T-helper 2 cell (primary cell): ENCODE data around the gene TMEM178B.
"Not testable (repeated sequence)": the region's sequence is repeated elsewhere in the genome, so short reads cannot be mapped to it uniquely, and the experiment has no call there.

ENCODE experiments used
- DNase-seq, 5 experiments: peaks; one replicate each; pipeline versions ENCODE4 v3.0.0 to v3.0.0-alpha.2; 2012 to 2022

TMEM178B gene

GRCh38 chr7:141185369-141185967 is 111.6 kb downstream of the TMEM178B start:
- no peak for DNase-seq

GRCh38 chr7:141189231-141189630 is 115.4 kb downstream of the TMEM178B start:
- DNase-seq = no peak

- no peak for DNase-seq
These were observed 116.6 kb downstream of the TMEM178B start for GRCh38 chr7:141190495-141190894.

GRCh38 chr7:141191277-141191676 is 117.4 kb downstream of the TMEM178B start:
- DNase-seq = no peak

- DNase-seq = no peak
These were observed 119.2 kb downstream of the TMEM178B start for GRCh38 chr7:141193066-141193465.

GRCh38 chr7:141195722-141196121 is 121.9 kb downstream of the TMEM178B start:
- not testable (repeated sequence) for DNase-seq

- DNase-seq = no peak
These were observed 124.5 kb downstream of the TMEM178B start for GRCh38 chr7:141198194-141198958.

GRCh38 chr7:141200191-141201108 is 126.6 kb downstream of the TMEM178B start:
- DNase-seq = no peak

GRCh38 chr7:141201145-141201885 is 127.5 kb downstream of the TMEM178B start:
- DNase-seq = no peak

- no peak for DNase-seq
These were observed 128.7 kb downstream of the TMEM178B start for GRCh38 chr7:141202535-141202934.

GRCh38 chr7:141203177-141203576 is 129.3 kb downstream of the TMEM178B start:
- no peak for DNase-seq

- DNase-seq = no peak
These were observed 129.7 kb downstream of the TMEM178B start for GRCh38 chr7:141203586-141203985.

- no peak for DNase-seq
These were observed 133.8 kb downstream of the TMEM178B start for GRCh38 chr7:141207661-141208060.

GRCh38 chr7:141208539-141208938 is 134.7 kb downstream of the TMEM178B start:
- DNase-seq = no peak

GRCh38 chr7:141209454-141209853 is 135.6 kb downstream of the TMEM178B start:
- DNase-seq = no peak

GRCh38 chr7:141210862-141211261 is 137.0 kb downstream of the TMEM178B start:
- DNase-seq = no peak

GRCh38 chr7:141213226-141213625 is 139.4 kb downstream of the TMEM178B start:
- no peak for DNase-seq

GRCh38 chr7:141217938-141218337 is 144.1 kb downstream of the TMEM178B start:
- no peak for DNase-seq

GRCh38 chr7:141218941-141219340 is 145.1 kb downstream of the TMEM178B start:
- DNase-seq = no peak

GRCh38 chr7:141220263-141220880 is 146.5 kb downstream of the TMEM178B start:
- peak in 1 of 5 experiments; percentile 17 for DNase-seq

- DNase-seq = peak in 1 of 5 experiments; percentile 10
These were observed 147.2 kb downstream of the TMEM178B start for GRCh38 chr7:141221007-141221612.
